HPDE6-E6E7 (cell line): ENCODE results near the gene LRRC34.
A peak's percentile ranks its signal among the peaks of the same experiment; 100 is the strongest.

Experiments
- DNase-seq: peaks from one replicate; pipeline ENCODE4 v3.0.0; 2011; ENCODE audit warnings: missing footprints; ENCODE audit errors: extremely low spot score

LRRC34 gene

GRCh38 chr3:169812332-169813235 is at the start of gene LRRC34, which contains the start of gene LRRIQ4:
Gene LRRC34 (minus strand): TSS chr3:169812904. CDS start chr3:169812548, 356 bp downstream.
Gene LRRIQ4 (plus strand): TSS chr3:169812870. CDS start chr3:169821922, 9,052 bp downstream.
- DNase-seq, result no peak

- no peak for DNase-seq
Measured at GRCh38 chr3:169861871-169862270, 49.2 kb upstream of the LRRC34 start.

- DNase-seq, result no peak
Measured at GRCh38 chr3:169857811-169858210, 45.1 kb upstream of the LRRC34 start.

- DNase-seq, result no peak
Measured at GRCh38 chr3:169855514-169855913, 42.8 kb upstream of the LRRC34 start.

- DNase-seq, result no peak
Measured at GRCh38 chr3:169850618-169851017, 37.9 kb upstream of the LRRC34 start.

- no peak for DNase-seq
Measured at GRCh38 chr3:169848741-169849140, 36.0 kb upstream of the LRRC34 start.

- DNase-seq, result no peak
Measured at GRCh38 chr3:169847896-169848295, 35.2 kb upstream of the LRRC34 start.

- peak; percentile 34 for DNase-seq
Measured at GRCh38 chr3:169846458-169847193, 33.9 kb upstream of the LRRC34 start.

GRCh38 chr3:169842960-169843359 is 30.3 kb upstream of the LRRC34 start:
- no peak for DNase-seq

- no peak for DNase-seq
Measured at GRCh38 chr3:169841171-169841570, 28.5 kb upstream of the LRRC34 start.

GRCh38 chr3:169838511-169839030 is 25.9 kb upstream of the LRRC34 start:
- no peak for DNase-seq

GRCh38 chr3:169836942-169837275 is 24.2 kb upstream of the LRRC34 start:
- no peak for DNase-seq

GRCh38 chr3:169836078-169836941 is 23.6 kb upstream of the LRRC34 start:
- DNase-seq, result no peak

- no peak for DNase-seq
Measured at GRCh38 chr3:169835533-169835932, 22.8 kb upstream of the LRRC34 start.

- no peak for DNase-seq
Measured at GRCh38 chr3:169827712-169828111, 15.0 kb upstream of the LRRC34 start.

- DNase-seq, result no peak
Measured at GRCh38 chr3:169825316-169825715, 12.6 kb upstream of the LRRC34 start.

- DNase-seq, result no peak
Measured at GRCh38 chr3:169822983-169823382, 10.3 kb upstream of the LRRC34 start.

- DNase-seq, result no peak
Measured at GRCh38 chr3:169822540-169822939, 9.8 kb upstream of the LRRC34 start.

- no peak for DNase-seq
Measured at GRCh38 chr3:169822091-169822490, 9.4 kb upstream of the LRRC34 start.

GRCh38 chr3:169818316-169818715 is 5.6 kb upstream of the LRRC34 start:
- DNase-seq, result no peak

- no peak for DNase-seq
Measured at GRCh38 chr3:169815590-169816150, 3.0 kb upstream of the LRRC34 start.
